Measurements from ENCODE around the gene PAX5.

Gene PAX5

GRCh38 chr9:36823934-36824333, 210.1 kb downstream of the PAX5 start:
- DNase-seq = no peak

DNA sequence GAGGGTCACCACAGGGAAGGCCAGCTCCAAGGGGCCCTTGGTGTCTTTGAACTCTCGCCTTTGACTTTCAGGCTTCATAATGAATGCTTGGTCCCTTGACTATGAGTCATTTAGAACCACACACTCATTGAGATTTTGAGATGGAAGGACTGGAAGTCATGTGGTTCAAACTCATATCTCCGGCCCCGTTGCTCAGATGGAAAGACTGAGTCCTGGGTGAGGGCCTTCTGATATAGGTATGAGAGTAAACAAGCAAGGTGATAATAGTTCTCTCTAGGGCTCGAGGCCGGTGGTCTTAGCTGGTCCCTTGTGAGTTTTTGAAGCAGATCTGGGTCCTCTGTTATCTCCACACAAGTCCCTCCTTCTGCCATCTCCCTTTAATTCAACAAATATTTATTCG, 210.6 kb downstream of the PAX5 start:
- no peak for DNase-seq

DNA sequence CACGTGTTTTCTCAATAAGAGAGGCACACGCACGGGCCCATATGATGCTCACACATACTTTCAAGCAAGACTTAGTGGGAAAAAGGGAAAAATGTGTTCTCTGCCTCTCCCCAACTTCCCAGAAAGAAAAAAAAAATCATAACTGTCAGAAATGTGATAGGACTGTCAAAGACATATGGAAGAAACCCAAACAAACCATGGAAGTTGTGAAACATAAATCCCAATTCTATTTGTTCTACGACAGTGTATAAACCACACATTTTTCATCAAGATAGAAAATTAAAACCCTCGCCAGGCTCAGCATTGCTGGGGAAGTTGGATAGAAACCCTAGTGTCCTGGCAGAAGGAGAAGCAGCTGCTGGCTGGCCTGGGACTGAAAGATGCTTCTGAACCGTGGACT, 211.9 kb downstream of the PAX5 start:
- no peak for DNase-seq

DNA sequence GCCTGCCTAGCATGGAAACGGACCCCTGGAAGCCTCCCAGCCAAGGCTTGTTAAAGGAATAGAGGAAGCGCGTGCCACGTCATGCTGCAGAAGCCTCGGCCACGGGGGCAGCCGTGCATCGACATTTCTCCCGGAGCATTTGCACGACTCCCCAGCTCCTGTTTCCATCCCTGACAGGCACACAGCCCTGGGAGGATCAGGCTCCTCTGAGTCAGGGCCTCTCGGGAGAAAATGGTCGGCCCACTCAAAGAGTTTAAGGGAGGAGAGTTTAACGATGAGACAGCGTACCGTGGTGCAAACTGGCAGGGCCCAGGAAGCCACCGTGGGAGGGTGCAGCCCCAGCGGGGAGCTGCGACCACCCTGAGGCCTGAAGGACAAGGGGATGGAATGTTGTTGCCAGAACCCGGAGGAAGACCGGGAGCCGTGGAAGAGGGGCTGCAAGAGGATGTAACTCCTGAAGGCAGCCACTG, 213.6 kb downstream of the PAX5 start:
- DNase-seq = no peak

DNA sequence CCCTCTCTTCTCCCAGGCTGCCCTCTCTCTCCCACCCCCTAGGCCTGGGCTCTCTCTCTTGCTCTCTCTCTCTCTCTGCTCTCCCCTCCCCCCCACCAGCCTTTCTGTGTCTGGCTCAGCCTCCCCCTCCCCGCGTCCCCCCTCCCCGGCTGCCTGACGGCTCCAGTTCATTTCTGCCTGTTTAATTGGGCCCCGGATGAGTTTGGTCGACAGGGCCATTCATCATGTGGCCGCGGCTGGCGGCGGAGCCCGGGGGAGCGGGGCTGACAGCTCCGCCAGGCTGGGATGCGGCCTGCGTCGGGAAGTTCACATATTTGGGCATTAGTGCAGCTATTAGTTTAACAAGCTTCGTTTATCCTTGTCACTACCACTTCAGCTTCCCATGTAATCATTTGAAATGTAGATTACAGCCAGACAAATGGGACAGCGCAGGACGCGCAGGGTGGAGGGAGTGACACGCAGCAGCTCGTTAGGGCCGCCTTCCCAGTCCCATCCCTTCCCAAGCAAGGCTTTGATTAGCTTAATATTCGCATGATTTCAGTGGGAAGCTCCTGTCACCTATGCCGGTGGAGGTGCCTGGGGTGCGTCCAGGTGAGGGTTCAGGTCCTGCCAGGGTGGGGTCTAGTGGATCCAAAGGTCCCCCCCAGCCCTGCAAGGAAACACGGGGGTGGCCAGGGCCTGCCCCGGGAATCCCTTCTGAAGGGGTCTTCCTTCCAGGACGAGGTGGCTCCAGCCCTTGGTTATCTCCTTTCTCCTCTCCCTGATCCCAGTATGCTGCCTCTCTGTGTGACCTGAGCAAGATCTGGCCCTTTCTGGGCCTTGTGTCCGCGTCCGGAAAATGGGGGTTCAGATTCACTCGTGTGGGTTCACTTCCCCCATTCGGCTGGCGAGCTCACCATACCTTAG, 214.8 kb downstream of the PAX5 start:
- no peak for DNase-seq

DNA sequence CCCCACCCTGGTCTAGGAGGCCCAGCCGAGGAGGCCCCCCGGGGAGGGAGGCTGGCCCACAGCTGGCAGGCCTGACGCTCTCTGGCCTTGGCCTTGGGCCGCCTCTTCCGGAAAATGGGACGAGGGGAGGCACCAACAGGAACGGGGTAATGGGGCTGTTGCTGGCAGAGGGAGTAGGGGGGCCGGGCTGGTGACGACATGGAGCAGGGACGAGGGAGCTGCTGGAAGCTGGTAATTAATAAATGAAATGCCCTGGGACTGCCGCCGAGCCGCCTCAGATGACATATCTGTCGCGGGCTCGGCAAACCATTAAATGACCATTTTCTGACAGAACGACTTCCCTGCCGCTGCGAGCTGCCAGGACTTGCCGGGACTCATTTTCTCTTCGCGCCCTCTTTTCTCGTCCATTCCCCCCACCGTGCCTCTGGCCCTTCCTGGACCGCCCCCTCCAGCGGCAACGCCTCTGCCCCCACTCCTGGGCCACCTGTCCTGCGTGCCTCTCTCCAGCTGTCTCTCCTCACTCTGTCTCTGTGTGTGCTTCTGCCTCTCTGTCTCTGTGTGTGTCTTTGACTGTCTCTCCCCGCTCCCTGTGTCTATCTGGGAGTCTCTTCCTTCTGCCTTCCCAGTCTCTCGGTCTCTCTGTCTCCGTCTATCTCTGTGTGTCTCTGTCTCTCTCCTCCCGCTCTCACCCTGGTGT, 215.7 kb downstream of the PAX5 start:
- DNase-seq = no peak

GRCh38 chr9:36817160-36817834, 216.8 kb downstream of the PAX5 start:
- DNase-seq = no peak

- DNase-seq = no peak
Measured at GRCh38 chr9:36816371-36816770, 217.7 kb downstream of the PAX5 start.

GRCh38 chr9:36815566-36816348, 218.3 kb downstream of the PAX5 start:
- no peak for DNase-seq

- DNase-seq = no peak
Measured at GRCh38 chr9:36815023-36815422, 219.0 kb downstream of the PAX5 start.

GRCh38 chr9:36813154-36813553, 220.9 kb downstream of the PAX5 start:
- DNase-seq = no peak

DNA sequence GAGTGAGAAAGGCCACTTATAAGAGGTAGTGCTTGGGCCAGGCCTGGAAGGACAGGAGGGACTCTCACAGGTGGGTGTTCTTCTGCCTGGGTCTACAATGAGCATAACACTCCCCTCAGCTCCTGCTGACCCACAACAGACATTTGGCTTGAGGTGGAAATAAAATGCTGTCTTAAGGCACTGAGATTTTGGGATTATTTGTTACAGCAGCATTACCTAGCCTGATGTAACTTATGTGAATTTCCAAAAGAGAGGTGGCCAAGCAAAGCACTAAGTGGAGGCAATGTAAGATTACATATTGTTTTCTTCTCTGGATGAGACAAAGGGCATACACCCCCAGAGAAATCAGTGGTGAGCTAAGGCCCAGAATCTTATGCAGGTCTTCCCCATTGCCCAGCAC, 221.5 kb downstream of the PAX5 start:
- no peak for DNase-seq

DNA sequence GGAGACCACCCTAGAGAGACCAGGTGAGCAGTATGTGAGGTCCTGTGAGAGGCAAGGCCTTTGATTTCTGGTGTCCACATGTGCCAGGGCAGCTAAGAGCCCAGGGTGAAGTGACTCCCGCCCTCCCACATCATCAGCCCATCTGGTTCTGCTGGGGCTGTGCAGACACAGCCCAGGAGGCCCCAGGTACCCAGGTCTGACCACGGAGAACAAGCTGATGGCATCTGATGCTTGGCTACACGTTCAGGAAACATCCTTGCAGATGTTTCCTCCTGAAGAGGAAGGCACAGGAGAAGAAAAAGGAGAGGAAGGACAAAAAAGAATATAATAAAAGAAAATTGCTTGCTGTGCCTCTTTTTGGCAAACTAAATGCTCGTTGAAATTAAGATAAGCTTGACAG, 225.8 kb downstream of the PAX5 start:
- no peak for DNase-seq

GRCh38 chr9:36803961-36804360, 230.1 kb downstream of the PAX5 start:
- no peak for DNase-seq

GRCh38 chr9:36802201-36802920, 231.7 kb downstream of the PAX5 start:
- no peak for DNase-seq

- no peak for DNase-seq
Measured at GRCh38 chr9:36800455-36800854, 233.6 kb downstream of the PAX5 start.

DNA sequence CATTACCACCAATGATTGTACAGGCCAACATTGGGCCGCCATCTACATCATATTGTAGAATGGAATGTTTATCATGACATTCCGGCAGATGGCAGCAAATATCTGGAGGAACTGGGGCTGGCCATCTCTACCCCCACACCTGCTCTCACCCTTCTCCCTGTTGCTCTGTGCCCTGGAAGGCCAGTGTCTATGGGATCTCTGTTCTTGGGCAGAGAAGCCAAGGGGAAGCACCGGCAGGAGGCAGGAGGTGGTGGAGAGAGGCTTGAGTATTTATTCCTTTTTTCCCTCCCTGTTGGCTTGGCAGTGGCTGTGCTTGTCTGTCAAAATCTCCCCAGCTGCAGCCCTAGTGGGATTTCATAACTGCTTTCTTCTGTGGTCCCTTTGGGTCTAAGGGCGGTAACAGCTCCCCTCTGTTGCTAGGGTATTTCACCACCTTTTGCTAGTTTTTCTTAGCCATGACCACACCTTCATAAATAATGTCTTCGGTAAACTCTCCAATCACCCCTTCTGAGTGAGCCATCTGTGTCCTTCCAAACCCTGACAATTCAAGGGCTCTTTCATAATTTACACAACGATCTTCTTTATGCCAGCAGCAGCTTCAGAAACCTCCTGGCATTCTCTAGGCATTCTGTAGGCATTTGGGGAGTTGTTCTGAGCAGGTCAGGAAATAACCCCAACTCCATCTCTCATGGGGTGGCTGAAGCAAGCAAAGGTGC, 235.6 kb downstream of the PAX5 start:
- DNase-seq = no peak

DNA sequence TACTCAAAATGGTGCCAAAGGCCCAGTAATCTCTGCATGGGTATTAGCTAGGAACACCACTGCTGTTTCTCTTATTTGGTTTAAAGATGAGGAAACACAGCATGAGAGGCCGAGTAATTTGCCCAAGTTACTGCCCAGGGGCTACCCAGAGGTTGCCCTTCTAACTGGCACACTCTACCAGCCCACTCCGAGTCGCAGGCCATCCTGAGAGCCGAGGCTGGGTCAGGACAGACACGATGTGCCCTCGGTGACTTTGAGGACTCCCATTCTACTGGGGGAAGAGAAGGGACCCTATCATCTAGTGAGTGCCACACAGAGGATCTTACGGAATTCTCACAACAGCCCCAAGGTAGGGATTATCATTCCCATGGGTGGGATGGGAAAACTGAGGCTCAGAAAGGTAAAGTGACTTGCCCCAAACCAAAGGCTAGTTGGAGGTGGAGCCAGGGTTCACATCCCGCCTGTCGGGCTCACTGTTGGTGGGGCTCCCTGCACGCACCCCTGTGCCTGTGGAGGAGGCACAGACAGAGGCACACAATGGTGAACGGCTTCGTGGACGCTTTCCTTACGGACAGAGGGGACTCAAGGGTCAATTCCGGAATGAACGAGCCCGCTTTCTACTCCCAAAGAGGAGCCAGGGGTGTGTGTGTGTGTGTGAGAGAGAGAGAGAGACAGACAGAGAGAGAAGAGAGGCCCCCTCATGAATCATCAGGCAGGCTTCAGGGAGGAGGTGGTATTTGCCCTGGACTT, 236.4 kb downstream of the PAX5 start:
- no peak for DNase-seq

DNA sequence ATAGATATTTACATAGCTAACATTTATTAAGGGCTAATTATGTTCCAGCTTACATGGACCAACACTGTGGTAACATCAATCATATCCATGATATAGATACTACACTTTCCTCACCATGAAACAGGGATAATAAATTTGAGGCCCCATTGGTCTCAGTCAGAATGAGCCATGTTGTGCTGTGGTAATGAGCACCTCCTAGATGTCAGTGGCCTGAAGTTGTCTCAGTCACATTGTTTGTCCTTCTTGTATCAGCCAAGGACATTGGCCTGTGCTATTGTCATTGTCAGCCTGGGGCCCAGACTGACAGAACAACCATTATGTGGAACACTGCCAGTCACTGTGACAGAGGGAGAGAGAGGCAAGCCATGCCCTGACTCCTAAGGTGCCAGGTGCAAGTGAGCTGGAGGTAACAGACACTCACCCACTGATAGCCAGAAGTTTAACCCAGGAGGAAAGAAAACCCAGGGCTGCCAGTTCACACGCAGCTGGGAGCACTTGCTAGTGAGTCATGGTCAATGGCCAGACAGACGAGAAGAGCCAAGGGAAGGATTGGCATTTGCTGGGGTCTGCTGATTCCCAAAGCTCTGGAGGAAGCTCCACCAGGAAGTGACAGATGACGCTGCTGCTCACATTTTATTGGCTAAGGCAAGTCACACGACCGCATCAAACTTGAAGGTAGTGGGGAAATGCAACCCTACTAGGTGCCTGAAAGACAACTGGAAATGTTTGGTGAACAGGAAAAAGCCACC, 237.2 kb downstream of the PAX5 start:
- no peak for DNase-seq

GRCh38 chr9:36794461-36794860, 239.6 kb downstream of the PAX5 start:
- DNase-seq = no peak
